Measurements from ENCODE around the gene ARRDC1.

- no peak for TF ChIP-seq CTCF (IDR thresholded peaks at IDR 0.05)
- TF ChIP-seq EP300 (IDR thresholded peaks at IDR 0.05), result no peak
Observed at GRCh38 chr9:137613259-137613658, 7.8 kb downstream of the ARRDC1 start.
